B cell (primary cell): Measurements from ENCODE around the gene ELP2.

ENCODE experiments used
- CTCF ChIP-seq: fragments of 200-600 bp; IDR thresholded peaks from one replicate; pipeline ENCODE4 v1.8.0; 2022; ENCODE audit warnings: antibody characterized with exemption, mild to moderate bottlenecking
- EZH2 ChIP-seq: IDR thresholded peaks from 2 replicates; pipeline ENCODE4 v1.6.1; 2012; ENCODE audit warnings: borderline replicate concordance, low read depth, mild to moderate bottlenecking, moderate library complexity, low read length; ENCODE audit not compliant: insufficient read depth, poor library complexity, severe bottlenecking

DNA sequence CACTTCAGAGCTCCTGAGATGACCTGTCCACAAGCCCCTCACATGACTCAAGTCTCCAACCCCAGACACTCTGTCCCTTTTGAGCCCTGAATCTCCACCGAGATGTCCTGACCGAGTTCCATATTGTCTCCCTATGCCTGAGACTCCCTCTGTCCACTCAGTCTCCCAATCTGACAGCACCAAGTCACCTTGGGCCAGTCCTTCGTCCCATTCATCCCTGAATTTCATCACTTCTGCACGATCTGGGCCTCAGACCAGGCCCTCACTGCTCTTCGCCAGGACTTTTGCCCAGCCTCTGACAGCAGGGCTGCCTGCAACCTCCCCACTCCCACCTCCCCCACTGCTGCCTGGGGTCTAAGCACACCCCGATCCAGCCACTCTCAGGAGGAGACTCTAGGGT, 53.3 kb downstream of the ELP2 start:
- no peak for TF ChIP-seq CTCF
- TF ChIP-seq EZH2, result no peak
